Ovary (tissue), 3 donors: ENCODE data around the gene ADGRG1.

ENCODE experiments used
- CTCF ChIP-seq, 3 donors: fragments of 450-650 bp in 2 of 3; fragments of 200-600 bp in 1 of 3; IDR thresholded peaks; one replicate each; pipeline versions ENCODE4 v1.5.1 to v1.8.0; 2016 to 2022; ENCODE audit warnings: antibody characterized with exemption in 3 of 3, mild to moderate bottlenecking in 1 of 3
- EP300 ChIP-seq: sonication (generic); formaldehyde crosslinking; IDR thresholded peaks from one replicate; pipeline ENCODE4 v1.6.1; 2017; ENCODE audit warnings: antibody characterized with exemption
- POLR2A ChIP-seq: fragments of 450-650 bp; IDR thresholded peaks from one replicate; pipeline ENCODE4 v1.6.1; 2017; ENCODE audit warnings: antibody characterized with exemption, mild to moderate bottlenecking, moderate library complexity
- donor health status: DM: no; HTN: no; CAD: no.

- TF ChIP-seq CTCF (IDR thresholded peaks at IDR 0.05) (no peak), POLR2A (no peak), EP300 (no peak)
These were observed 62.5 kb downstream of the ADGRG1 start for GRCh38 chr16:57690782-57691471.
